ENCODE measurements around the gene ZNF568.

ZNF568 gene

GRCh38 chr19:36915992-36916830 lies at the start of gene ZNF568, which contains the start of gene ZNF829:
ZNF568 (plus strand) TSS chr19:36916332; CDS start chr19:36922771, 6,439 bp downstream.
ZNF829 (minus strand) TSS chr19:36916291; CDS start chr19:36915167, 1,124 bp downstream.
- peak; percentile 47 to 96 (median 88) for DNase-seq

- no peak for DNase-seq
Observed at GRCh38 chr19:36876993-36877938, 38.9 kb upstream of the ZNF568 start.

- DNase-seq, result no peak
Observed at GRCh38 chr19:36891768-36892357, 24.3 kb upstream of the ZNF568 start.

GRCh38 chr19:36894849-36895383 lies 21.2 kb upstream of the ZNF568 start:
- DNase-seq, result no peak

GRCh38 chr19:36898422-36898821 lies 17.7 kb upstream of the ZNF568 start:
- no peak for DNase-seq

- peak in 27 of 58 donors; percentile 0 to 32 (median 9) for DNase-seq
Observed at GRCh38 chr19:36916991-36917390, 859 bp downstream of the ZNF568 start.

- no peak for DNase-seq
Observed at GRCh38 chr19:36918090-36918489, 2.0 kb downstream of the ZNF568 start.

GRCh38 chr19:36931684-36932083 lies 15.6 kb downstream of the ZNF568 start:
- DNase-seq, result no peak

GRCh38 chr19:36939153-36939552 lies 23.0 kb downstream of the ZNF568 start:
- DNase-seq, result no peak

- no peak for DNase-seq
Observed at GRCh38 chr19:36950335-36951119, 34.4 kb downstream of the ZNF568 start.

- DNase-seq, result no peak
Observed at GRCh38 chr19:36962346-36962745, 46.2 kb downstream of the ZNF568 start.

- no peak for DNase-seq
Observed at GRCh38 chr19:36963280-36963679, 47.1 kb downstream of the ZNF568 start.

GRCh38 chr19:36972571-36972970 lies 56.4 kb downstream of the ZNF568 start:
- DNase-seq, result peak in 10 of 58 donors; percentile 1 to 59 (median 20)

GRCh38 chr19:36973021-36973843 lies 57.1 kb downstream of the ZNF568 start:
- peak; percentile 44 to 89 (median 78) for DNase-seq

- peak in 1 of 58 donors; percentile 26 for DNase-seq
Observed at GRCh38 chr19:36973844-36974195, 57.7 kb downstream of the ZNF568 start.

- DNase-seq, result no peak
Observed at GRCh38 chr19:36986131-36986530, 70.0 kb downstream of the ZNF568 start.

- no peak for DNase-seq
Observed at GRCh38 chr19:36986601-36987000, 70.5 kb downstream of the ZNF568 start.

- no peak for DNase-seq
Observed at GRCh38 chr19:36987091-36987490, 71.0 kb downstream of the ZNF568 start.

- no peak for DNase-seq
Observed at GRCh38 chr19:36997152-36997842, 81.2 kb downstream of the ZNF568 start.

Data from anterior cingulate cortex (tissue), 58 donors.